ENCODE data around the gene CHMP2A. TPM values are rescaled to one million over a fixed set of nuclear protein-coding genes. Genes with fewer than 3 reads are reported as not detected.

CHMP2A gene
- total and polyA plus RNA-seq, 2 of the 13 experiments (the other 11 are each of a cell fraction or from before 2014, with no cell fraction given), result 49.7 to 55.0 TPM

DNA sequence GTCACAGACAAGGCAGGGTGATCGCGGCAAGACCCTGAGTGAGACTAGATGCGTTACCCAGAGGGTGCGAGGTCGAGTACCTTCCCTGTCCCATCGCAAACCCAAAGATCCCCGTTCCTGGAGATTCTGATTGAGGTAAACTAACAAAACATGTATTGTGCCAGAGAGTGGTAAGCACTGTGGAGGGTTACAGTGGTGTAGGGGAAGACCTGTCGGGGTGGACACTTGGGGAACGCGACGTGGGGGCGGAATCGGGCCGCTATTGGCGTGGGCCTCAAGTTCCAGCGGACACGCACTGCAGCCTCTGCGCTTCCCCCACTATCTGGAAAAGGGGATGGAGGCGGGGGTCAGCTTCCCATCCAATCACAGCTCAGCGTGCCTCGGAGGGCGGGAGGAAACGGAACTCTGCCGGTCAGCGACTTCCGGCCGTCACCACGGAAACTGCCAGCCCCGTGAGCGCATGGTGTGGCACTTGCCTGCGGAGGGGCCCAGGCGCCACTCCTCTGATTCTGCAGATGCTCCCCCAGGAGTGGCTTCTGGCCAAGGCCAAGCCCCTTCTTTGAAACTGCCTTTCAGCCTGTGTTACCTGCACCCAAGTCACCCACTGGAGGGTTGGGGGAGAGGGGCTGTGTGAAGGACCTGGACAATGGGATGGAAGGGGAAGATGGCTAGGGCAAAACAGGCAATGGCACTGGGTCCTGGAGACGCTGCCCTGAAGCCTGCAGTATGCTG lies 4.5 kb upstream of the CHMP2A start (continued):
- TF ChIP-seq, protein P1, sequence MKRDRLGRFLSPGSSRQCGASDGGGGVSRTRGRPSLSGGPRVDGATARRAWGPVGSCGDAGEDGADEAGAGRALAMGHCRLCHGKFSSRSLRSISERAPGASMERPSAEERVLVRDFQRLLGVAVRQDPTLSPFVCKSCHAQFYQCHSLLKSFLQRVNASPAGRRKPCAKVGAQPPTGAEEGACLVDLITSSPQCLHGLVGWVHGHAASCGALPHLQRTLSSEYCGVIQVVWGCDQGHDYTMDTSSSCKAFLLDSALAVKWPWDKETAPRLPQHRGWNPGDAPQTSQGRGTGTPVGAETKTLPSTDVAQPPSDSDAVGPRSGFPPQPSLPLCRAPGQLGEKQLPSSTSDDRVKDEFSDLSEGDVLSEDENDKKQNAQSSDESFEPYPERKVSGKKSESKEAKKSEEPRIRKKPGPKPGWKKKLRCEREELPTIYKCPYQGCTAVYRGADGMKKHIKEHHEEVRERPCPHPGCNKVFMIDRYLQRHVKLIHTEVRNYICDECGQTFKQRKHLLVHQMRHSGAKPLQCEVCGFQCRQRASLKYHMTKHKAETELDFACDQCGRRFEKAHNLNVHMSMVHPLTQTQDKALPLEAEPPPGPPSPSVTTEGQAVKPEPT (CRISPR knock-in tag; IDR thresholded peaks at IDR 0.05; ENCODE audit: low read depth), result peak; percentile 87
- TF ChIP-seq SNAI1 (CRISPR knock-in tag; IDR thresholded peaks at IDR 0.05; ENCODE audit: borderline replicate concordance) (peak; percentile 23; the same call in 1 of the 2 replicates), GATAD2A (CRISPR knock-in tag; IDR thresholded peaks at IDR 0.05) (no peak), ZNF761 (CRISPR knock-in tag; conservative IDR thresholded peaks at IDR 0.05) (peak; percentile 92; the same call in 1 of the 2 replicates), ZNF629 (CRISPR knock-in tag; conservative IDR thresholded peaks at IDR 0.05) (no peak), SMAD1 (CRISPR knock-in tag; IDR thresholded peaks at IDR 0.05; ENCODE audit: borderline replicate concordance, low read depth) (peak; percentile 63; the same call in 1 of the 2 replicates), ZNF816 (CRISPR knock-in tag; IDR thresholded peaks at IDR 0.05; ENCODE audit: borderline replicate concordance) (peak; percentile 86), POGZ (CRISPR knock-in tag; IDR thresholded peaks at IDR 0.05) (0 out of 2 replicates have a peak, but pooled peaks have one; percentile 20), SNAPC2 (CRISPR knock-in tag; IDR thresholded peaks at IDR 0.05) (peak; percentile 59; the same call in 1 of the 2 replicates), RBAK (CRISPR knock-in tag; IDR thresholded peaks at IDR 0.05) (peak; percentile 65; the same call in 1 of the 2 replicates), ZSCAN21 (CRISPR knock-in tag; IDR thresholded peaks at IDR 0.05; ENCODE audit: borderline replicate concordance) (peak; percentile 54; the same call in 1 of the 2 replicates), RNF2 (conservative IDR thresholded peaks at IDR 0.05; ENCODE audit: low read depth) (peak; percentile 55; the same call in 1 of the 2 replicates), SATB2 (CRISPR knock-in tag; IDR thresholded peaks at IDR 0.05) (no peak)
- TF ChIP-seq, protein P2, sequence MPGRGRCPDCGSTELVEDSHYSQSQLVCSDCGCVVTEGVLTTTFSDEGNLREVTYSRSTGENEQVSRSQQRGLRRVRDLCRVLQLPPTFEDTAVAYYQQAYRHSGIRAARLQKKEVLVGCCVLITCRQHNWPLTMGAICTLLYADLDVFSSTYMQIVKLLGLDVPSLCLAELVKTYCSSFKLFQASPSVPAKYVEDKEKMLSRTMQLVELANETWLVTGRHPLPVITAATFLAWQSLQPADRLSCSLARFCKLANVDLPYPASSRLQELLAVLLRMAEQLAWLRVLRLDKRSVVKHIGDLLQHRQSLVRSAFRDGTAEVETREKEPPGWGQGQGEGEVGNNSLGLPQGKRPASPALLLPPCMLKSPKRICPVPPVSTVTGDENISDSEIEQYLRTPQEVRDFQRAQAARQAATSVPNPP (CRISPR knock-in tag; IDR thresholded peaks at IDR 0.05), result peak; percentile 56; the same call in 1 of the 2 replicates
- TF ChIP-seq, protein P3, sequence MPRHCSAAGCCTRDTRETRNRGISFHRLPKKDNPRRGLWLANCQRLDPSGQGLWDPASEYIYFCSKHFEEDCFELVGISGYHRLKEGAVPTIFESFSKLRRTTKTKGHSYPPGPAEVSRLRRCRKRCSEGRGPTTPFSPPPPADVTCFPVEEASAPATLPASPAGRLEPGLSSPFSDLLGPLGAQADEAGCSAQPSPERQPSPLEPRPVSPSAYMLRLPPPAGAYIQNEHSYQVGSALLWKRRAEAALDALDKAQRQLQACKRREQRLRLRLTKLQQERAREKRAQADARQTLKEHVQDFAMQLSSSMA (CRISPR knock-in tag; IDR thresholded peaks at IDR 0.05), result peak; percentile 54; the same call in 1 of the 2 replicates
- TF ChIP-seq, protein P4, sequence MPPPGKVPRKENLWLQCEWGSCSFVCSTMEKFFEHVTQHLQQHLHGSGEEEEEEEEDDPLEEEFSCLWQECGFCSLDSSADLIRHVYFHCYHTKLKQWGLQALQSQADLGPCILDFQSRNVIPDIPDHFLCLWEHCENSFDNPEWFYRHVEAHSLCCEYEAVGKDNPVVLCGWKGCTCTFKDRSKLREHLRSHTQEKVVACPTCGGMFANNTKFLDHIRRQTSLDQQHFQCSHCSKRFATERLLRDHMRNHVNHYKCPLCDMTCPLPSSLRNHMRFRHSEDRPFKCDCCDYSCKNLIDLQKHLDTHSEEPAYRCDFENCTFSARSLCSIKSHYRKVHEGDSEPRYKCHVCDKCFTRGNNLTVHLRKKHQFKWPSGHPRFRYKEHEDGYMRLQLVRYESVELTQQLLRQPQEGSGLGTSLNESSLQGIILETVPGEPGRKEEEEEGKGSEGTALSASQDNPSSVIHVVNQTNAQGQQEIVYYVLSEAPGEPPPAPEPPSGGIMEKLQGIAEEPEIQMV (CRISPR knock-in tag; IDR thresholded peaks at IDR 0.05; ENCODE audit: low read depth), result no peak
- TF ChIP-seq, protein P5, sequence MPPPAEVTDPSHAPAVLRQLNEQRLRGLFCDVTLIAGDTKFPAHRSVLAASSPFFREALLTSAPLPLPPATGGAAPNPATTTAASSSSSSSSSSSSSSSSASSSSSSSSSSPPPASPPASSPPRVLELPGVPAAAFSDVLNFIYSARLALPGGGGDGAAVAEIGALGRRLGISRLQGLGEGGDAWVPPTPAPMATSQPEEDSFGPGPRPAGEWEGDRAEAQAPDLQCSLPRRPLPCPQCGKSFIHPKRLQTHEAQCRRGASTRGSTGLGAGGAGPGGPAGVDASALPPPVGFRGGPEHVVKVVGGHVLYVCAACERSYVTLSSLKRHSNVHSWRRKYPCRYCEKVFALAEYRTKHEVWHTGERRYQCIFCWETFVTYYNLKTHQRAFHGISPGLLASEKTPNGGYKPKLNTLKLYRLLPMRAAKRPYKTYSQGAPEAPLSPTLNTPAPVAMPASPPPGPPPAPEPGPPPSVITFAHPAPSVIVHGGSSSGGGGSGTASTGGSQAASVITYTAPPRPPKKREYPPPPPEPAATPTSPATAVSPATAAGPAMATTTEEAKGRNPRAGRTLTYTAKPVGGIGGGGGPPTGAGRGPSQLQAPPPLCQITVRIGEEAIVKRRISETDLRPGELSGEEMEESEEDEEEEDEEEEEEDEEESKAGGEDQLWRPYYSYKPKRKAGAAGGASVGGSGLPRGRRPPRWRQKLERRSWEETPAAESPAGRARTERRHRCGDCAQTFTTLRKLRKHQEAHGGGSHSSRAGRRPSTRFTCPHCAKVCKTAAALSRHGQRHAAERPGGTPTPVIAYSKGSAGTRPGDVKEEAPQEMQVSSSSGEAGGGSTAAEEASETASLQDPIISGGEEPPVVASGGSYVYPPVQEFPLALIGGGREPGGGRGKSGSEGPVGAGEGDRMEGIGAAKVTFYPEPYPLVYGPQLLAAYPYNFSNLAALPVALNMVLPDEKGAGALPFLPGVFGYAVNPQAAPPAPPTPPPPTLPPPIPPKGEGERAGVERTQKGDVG (CRISPR knock-in tag; IDR thresholded peaks at IDR 0.05; ENCODE audit: borderline replicate concordance), result no peak
- TF ChIP-seq, protein P6, sequence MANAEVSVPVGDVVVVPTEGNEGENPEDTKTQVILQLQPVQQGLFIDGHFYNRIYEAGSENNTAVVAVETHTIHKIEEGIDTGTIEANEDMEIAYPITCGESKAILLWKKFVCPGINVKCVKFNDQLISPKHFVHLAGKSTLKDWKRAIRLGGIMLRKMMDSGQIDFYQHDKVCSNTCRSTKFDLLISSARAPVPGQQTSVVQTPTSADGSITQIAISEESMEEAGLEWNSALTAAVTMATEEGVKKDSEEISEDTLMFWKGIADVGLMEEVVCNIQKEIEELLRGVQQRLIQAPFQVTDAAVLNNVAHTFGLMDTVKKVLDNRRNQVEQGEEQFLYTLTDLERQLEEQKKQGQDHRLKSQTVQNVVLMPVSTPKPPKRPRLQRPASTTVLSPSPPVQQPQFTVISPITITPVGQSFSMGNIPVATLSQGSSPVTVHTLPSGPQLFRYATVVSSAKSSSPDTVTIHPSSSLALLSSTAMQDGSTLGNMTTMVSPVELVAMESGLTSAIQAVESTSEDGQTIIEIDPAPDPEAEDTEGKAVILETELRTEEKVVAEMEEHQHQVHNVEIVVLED (CRISPR knock-in tag; IDR thresholded peaks at IDR 0.05; ENCODE audit: borderline replicate concordance), result peak; percentile 80
